C4-2B (cell line): ENCODE results near the gene BCL7A.

Experiments
- ZFX ChIP-seq: fragments of 450-650 bp; IDR thresholded peaks from 2 replicates; pipeline ENCODE4 v1.6.1; 2017
- TF ChIP-seq, protein P1 (sequence below): fragments of 450-650 bp; conservative IDR thresholded peaks from 2 replicates; pipeline ENCODE4 v1.5.1; 2017; ENCODE audit warnings: mild to moderate bottlenecking

DNA sequence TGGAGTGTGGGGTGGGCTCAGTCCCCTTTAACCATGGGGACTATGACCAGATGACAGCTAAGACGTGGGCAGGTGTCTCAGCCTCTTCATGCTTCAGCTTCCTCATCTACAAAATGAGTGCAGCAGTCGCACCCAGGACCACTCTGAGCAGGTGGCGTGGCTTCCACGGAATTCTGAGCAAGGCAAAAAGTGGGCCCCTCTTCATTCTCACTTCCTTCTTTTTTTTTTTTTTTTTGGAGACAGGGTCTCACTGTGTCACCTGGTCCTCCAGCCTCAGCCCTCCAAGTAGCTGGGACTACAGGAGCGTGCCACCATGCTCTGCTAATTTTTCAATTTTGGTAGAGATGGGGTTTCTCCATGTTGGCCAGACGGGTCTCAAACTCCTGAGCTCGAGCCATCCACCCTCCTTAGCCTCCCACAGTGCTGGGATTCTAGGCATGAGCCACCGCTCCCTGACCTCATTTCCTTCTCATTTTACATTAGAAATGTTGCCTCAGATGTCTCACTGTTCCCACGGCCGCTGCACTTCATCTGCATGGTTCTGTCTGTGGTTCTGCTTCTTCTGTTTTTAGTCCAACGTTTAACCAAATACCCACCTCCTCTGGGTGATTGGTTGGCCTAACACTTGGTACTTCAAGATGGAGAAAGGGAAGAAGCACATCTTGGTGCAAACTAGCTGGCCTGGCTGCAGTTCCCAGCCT lies 41.3 kb upstream of the BCL7A start:
- TF ChIP-seq, protein P1, sequence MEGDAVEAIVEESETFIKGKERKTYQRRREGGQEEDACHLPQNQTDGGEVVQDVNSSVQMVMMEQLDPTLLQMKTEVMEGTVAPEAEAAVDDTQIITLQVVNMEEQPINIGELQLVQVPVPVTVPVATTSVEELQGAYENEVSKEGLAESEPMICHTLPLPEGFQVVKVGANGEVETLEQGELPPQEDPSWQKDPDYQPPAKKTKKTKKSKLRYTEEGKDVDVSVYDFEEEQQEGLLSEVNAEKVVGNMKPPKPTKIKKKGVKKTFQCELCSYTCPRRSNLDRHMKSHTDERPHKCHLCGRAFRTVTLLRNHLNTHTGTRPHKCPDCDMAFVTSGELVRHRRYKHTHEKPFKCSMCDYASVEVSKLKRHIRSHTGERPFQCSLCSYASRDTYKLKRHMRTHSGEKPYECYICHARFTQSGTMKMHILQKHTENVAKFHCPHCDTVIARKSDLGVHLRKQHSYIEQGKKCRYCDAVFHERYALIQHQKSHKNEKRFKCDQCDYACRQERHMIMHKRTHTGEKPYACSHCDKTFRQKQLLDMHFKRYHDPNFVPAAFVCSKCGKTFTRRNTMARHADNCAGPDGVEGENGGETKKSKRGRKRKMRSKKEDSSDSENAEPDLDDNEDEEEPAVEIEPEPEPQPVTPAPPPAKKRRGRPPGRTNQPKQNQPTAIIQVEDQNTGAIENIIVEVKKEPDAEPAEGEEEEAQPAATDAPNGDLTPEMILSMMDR: no peak
- TF ChIP-seq ZFX: no peak
